Right cardiac atrium (tissue), 5 donors: ENCODE measurements around the gene IGDCC3. TPM values are rescaled to one million over a fixed set of nuclear protein-coding genes. Genes with fewer than 3 reads are reported as not detected.

Experiments
- ATAC-seq, 2 donors: fragments of 200-7000 bp; cut with Tn5 transposase; one replicate each; pipeline versions ENCODE4 v1.8.0 to v1.9.1; 2020; ENCODE audit warnings: moderate library complexity in 2 of 2, mild to moderate bottlenecking in 1 of 2
- DNase-seq, 3 donors: peaks; one replicate each; pipeline ENCODE4 v3.0.0-alpha.2; 2020
- H3K27ac ChIP-seq: one replicate; pipeline ENCODE4 v1.5.1; 2013; ENCODE audit warnings: mild to moderate bottlenecking, low read length, control low read depth, moderate library complexity
- H3K27me3 ChIP-seq: one replicate; pipeline ENCODE4 v1.6.1; 2013; ENCODE audit not compliant: control insufficient read depth, insufficient read depth
- H3K4me1 ChIP-seq: one replicate; pipeline ENCODE4 v1.6.1; 2013; ENCODE audit warnings: low read length; ENCODE audit not compliant: control insufficient read depth, insufficient read depth
- H3K4me3 ChIP-seq: one replicate; pipeline ENCODE4 v1.5.1; 2013; ENCODE audit warnings: low read length, control low read depth
- H3K9me3 ChIP-seq: one replicate; pipeline ENCODE4 v1.6.1; 2013; ENCODE audit warnings: low read length; ENCODE audit not compliant: control insufficient read depth
- WGBS: extraction: QIAGEN DNeasy Blood & Tissue Kit; methylation state at CpG from one replicate; pipeline ENCODE4 v1.1.7; 2013; 5-methylcytosine and 5-hydroxymethylcytosine counted together
- intact Hi-C, 4 donors: fragments of 100-400 bp; cut with DNase I; formaldehyde crosslinking; loops; one replicate each; pipeline versions ENCODE4 v1.11.0 to v1.14.0; 2022 to 2023
- polyA plus RNA-seq: library from polyadenylated mRNA; stranded (reverse); fragments of 200-250 nt; gene quantifications from one replicate; pipeline ENCODE4 v1.2.3, GENCODE V29; 2013
- total RNA-seq, 4 donors: library from RNA; stranded (reverse); fragmentation: NEBNext Ultra II Directional; extraction: Animal tissue kit (Norgen Biotek cat#: 25700); gene quantifications; one replicate each; pipeline ENCODE4 v1.2.1, GENCODE V29; 2021
- donor health status: healthy with polysubstance abuse.
- donor health status: DM: no; HTN: yes; CAD: no.
- donor health status: DM: no; HTN: no; CAD: no.
- donor health status: DM: no; HTN: yes; CAD: no; lungs with severe emphysema.
- donor health status: DM: yes; HTN: yes; CAD: no.

The IGDCC3 gene
- total and polyA plus RNA-seq, 5 donors: 0.09 to 0.14 (median 0.09) TPM; not detected in 2

DNA sequence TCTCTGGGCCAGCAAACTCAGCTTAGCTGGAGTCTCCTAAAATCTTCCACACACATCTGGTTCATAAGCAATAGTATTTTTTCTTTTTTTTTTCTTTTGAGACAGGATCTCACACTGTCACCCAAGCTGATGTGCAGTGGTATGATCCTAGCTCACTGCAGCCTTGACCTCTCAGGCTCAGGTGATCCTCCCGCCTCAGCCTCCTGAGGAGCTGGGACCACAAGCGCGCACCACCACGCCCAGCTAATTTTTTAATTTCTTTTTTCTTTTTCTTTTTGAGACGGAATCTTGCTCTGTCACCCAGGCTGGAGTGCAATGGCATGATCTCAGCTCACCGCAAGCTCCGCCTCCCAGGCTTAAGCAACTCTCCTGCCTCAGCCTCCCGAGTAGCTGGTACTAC lies 39.0 kb downstream of the IGDCC3 start:
- no peak overlapping the region for H3K4me3 ChIP-seq
- no peaks in the 10 kb centered on the region for H3K4me1 ChIP-seq
- no peak for DNase-seq
- intact Hi-C loops: no loop called here
- no peaks in the 10 kb centered on the region for H3K9me3 ChIP-seq
- H3K27me3 ChIP-seq: no peaks in the 10 kb centered on the region
- no peak overlapping the region for H3K27ac ChIP-seq
- no peak for ATAC-seq
- WGBS: 94% methylated on average over 8 of the region's 8 CpGs

DNA sequence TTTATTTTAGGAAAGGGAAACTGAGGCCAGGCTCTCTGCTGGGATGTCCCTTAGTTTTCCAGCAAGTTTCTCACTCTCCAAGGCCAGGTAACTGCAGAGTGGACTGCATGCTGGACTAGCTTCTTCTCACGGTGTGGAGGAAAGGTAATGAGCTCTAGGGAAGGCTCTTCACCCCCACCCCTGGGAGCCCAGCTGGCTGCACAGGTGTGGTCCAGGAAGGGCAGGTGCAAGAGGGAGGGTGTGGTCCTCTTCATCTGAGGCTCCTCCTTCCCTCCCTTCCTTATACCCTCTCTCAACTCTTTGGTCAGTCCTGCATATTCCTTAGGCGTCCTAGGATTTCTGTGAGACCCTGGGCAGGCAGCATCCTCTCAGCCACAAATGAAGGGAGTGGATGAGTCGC lies 39.4 kb downstream of the IGDCC3 start:
- Histone ChIP-seq H3K27ac (no peak overlapping the region), H3K27me3 (no peaks in the 10 kb centered on the region), H3K4me1 (no peaks in the 10 kb centered on the region), H3K9me3 (no peaks in the 10 kb centered on the region), H3K4me3 (no peak overlapping the region)
- no peak for ATAC-seq
- 82% methylated on average over 3 of the region's 3 CpGs for WGBS
- intact Hi-C loops: no loop called here
- DNase-seq: no peak

DNA sequence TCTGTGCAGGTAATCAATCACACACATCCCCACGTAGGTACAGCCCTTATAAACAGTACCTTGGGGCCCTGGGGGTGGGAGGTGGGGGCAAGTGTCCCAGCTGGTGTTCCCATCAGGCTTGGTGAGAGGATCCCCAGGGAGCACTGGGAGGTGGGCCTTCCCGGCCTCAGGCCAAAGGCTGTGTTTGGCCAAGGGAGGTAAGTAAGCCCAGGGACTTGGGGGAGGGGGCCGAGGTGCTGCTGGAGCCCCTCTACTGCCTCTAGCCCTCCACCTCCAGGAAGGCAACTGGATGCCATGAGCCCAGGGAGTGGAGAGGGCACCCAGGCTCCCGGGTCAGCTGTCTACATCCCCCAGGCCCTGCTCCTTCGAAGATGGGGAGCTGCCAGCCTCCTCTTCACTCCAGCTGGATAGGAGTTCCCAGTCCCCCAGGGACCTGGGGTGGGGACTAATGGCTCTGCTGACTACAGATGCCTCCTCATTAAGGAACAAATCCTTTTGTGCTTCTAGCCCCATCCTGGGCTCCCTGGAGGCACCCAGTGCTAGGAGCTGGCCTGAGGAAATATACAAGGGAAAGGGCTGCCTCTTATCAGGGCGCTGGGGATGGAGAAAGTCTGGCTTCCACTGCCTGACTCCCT lies 40.2 kb downstream of the IGDCC3 start:
- intact Hi-C loops: no loop called here
- DNase-seq (no peak), ATAC-seq (no peak)
- H3K4me1 ChIP-seq: no peaks in the 10 kb centered on the region
- H3K27me3 ChIP-seq: no peaks in the 10 kb centered on the region
- no peaks in the 10 kb centered on the region for H3K9me3 ChIP-seq
- WGBS: 69% methylated on average over 6 of the region's 6 CpGs
- H3K4me3 ChIP-seq: no peak overlapping the region
- H3K27ac ChIP-seq: no peak overlapping the region

DNA sequence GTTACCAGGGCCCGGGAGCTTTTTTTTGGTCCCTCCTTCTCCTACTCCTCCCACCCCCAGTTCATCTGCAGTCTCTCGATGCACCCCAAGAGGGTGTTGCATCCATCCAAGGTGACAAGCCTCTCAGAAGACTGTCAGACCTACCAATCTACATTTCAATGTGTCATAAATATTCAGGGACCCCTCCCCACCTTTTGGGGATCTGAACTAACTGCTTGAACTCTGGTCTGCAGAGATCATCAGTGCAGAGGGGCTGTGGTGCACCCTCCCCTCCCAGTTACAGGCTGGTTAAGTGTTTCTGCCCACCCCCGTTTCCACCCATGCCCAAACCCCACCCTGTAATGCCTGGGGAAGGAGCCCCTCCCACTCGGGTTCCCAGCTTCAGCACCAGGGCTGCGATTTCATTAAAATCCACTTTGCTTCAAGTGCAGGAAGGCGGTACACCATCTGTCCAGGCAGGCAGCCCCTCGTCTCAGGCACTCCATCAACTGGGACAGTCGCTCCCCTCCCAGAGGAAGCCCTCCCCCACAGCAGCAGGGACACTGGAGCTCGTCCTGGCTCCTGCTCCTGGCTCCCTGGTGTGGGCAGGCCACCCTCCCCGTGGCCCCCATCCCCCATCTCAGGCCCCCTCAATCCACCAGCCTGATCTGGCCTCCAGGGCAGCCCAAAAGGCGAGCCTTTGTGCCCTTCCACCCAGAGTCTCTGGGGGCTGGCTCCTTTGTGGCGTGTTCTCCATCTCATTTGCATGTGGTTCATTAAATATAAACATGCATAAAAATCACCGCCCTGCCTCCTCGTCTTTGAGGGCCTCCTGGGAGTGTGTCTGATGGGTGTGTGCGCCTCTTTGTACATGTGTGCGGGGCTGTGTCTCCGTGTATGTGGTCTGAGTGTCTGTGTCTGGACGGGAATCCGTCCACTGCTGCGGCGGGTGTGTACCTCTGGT lies 41.0 kb downstream of the IGDCC3 start:
- WGBS: 69% methylated on average over 21 of the region's 21 CpGs
- no peak for DNase-seq

DNA sequence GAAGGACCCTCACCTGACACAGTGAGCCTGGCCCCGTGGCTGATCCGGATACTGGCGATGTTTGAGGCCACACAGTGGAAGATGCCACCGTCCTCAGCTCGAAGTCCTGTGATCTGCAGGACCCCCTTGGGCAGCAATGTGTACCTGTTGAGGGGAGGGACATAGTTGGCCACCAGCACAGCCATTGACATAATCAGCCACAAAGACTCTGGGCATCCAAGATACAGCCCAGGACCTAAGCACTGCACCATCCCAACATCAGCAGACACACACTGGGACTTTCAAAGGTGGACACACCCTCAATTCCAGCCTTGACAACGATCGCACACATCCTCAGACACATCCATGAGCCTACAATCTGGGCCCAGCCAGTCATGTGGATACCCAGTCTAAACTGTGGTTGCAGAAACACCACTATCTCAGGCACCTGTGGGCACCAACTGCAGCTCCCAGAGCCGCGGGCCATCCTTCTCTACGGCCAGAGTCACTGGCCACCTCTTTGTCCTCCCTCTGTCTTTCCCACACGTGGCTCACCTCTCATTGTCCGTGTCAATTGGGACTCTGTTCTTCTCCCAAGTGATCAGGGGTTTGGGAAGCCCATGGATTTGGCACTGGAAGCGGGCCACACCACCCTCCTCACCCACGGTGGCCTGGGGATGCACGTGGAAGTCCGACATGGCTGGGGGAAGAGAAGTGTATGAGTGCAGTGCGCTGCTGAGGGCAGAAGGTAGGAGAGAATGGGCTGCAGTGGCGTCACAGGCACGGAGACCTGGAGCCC lies 42.3 kb downstream of the IGDCC3 start:
- Histone ChIP-seq H3K27ac (no peak overlapping the region), H3K9me3 (no peaks in the 10 kb centered on the region), H3K27me3 (no peaks in the 10 kb centered on the region), H3K4me3 (no peak overlapping the region), H3K4me1 (no peaks in the 10 kb centered on the region)
- ATAC-seq (no peak), DNase-seq (no peak)
- 92% methylated on average over 19 of the region's 19 CpGs for WGBS
- intact Hi-C loops: no loop called here

More for the DNA sequence above, 41.0 kb downstream of the IGDCC3 start:
- Histone ChIP-seq H3K9me3 (no peaks in the 10 kb centered on the region), H3K27ac (no peak overlapping the region), H3K4me3 (no peak overlapping the region), H3K27me3 (no peaks in the 10 kb centered on the region), H3K4me1 (no peaks in the 10 kb centered on the region)
- ATAC-seq: no peak
- intact Hi-C loops: no loop called here

DNA sequence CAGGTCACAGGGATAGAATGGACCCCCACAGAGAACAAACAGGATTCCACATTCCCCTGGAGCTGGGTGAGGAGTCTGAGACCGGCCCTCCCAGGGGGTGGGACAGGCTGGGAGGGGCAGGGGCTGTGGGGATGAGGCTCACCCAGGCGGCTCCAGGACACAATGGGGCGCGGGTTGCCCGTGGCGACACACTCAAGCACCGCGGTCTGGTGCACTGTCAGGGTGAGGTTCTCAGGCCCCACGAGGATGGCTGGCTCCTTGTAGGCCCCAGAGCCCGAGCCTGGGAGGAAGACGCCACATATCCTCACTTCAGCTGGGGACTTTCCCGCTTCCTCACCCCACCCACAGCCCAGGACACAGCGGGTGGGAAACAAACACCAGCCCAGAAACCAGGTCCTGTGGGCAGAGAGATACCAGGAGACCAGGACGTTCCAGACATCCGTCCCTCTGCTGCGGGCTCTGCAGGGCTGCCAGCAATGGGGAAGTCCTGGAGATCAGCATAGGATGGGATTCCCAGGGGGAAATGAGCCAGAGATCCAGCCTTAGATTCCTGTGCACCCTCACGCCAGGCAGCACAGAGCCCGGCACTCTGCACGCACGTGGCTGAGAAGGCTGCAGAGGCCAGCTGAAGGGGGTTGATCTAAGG lies 43.1 kb downstream of the IGDCC3 start:
- ATAC-seq (no peak), DNase-seq (no peak)
- Histone ChIP-seq H3K27ac (no peak overlapping the region), H3K4me3 (no peak overlapping the region), H3K4me1 (no peaks in the 10 kb centered on the region), H3K9me3 (no peaks in the 10 kb centered on the region), H3K27me3 (no peaks in the 10 kb centered on the region)
- 71% methylated on average over 20 of the region's 20 CpGs for WGBS
- intact Hi-C loops: no loop called here

DNA sequence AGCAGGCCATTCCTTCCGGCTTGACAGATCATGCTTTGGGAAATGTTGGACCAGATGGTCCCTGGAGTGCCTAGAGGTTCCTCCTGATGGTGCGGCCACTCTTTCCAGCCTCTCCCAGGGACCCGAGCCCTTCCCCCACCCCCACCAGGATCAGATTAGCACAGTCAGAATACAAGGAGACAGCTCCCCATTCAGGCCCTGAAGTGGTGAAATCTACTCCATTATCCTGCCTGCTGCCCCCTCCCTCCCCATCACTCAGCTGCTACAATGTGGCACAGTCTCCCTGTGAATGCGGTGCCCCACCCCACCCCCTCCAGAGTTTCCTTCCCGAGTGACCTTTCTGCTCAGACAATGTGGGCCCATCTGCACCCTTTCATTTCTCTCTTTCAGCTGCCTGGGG lies 43.9 kb downstream of the IGDCC3 start:
- Histone ChIP-seq H3K27ac (no peak overlapping the region), H3K4me1 (no peaks in the 10 kb centered on the region), H3K4me3 (no peak overlapping the region), H3K27me3 (no peaks in the 10 kb centered on the region), H3K9me3 (no peaks in the 10 kb centered on the region)
- intact Hi-C loops: no loop called here
- 69% methylated on average over 5 of the region's 5 CpGs for WGBS
- DNase-seq: no peak
- no peak for ATAC-seq

DNA sequence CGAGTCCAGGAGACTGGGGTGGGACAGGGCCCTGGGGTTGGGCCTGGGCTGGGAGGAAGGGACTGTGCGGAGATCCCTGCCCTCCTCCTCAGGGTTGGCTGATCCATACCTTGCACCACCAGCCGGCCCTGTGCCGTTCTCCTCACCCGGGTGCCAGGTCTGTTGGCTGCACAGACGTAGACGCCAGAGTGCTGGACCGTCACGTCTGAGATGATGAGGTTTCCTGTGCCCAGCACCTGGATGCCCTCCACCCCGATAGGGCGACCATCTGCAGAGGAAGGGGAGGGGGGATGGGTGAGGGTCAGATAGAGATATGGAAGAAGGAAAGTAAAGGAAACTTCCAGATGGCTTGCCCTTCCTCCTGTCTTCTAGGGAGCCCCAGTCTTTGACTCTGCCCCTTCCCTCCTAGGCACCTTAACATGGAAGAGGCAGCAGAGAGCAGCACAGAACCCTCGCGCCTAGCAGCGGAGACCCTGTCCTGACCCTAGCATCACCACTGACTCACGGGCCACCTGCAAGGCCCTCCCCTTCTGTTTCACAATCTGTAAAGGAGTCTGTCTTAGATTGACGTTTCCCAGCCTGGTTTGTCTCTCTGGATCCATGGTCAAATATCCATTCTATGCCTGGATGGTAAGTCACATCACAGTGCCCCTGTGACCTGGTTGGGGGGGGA lies 44.5 kb downstream of the IGDCC3 start:
- Histone ChIP-seq H3K9me3 (no peaks in the 10 kb centered on the region), H3K4me1 (no peaks in the 10 kb centered on the region), H3K27me3 (no peaks in the 10 kb centered on the region), H3K4me3 (no peak overlapping the region), H3K27ac (no peak overlapping the region)
- ATAC-seq: no peak
- 84% methylated on average over 16 of the region's 16 CpGs for WGBS
- intact Hi-C loops: no loop called here
- no peak for DNase-seq

DNA sequence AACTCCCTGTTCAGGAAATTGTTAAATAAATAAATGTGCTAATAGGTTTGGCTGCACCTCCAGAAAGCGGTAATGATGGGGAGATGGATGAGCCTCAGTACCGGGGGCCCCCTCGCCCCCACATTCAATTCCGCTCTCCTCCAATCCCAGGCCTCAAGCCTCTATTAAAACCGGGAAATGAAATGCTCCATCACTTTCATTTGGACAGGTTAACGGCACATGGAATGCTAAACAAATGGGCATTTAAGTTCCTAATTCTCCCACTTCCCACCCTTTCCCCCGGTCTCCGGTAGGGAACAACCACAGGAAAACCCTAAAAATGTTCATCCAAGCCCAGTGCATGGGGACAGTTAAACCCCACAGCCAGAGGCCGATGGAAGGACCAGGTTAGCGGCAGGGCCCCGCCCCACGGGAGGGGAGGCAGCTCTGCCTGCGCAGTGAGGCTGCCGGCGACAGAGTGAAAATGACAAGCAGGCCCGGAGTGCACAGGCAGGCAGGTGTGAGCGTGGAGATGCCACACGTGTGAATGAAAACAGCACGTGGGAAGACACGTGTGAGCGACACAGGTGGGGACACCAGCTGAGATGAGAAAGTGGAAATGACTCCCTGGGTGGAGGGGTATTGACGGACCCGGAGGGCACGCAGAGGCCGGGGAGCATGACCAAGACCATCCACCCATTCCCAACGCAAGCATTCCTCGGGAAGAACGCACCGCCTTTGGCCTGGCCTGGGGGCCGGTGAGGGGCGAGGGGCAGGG lies 45.2 kb downstream of the IGDCC3 start:
- no peak for DNase-seq
- Histone ChIP-seq H3K9me3 (no peaks in the 10 kb centered on the region), H3K27ac (no peak overlapping the region)

DNA sequence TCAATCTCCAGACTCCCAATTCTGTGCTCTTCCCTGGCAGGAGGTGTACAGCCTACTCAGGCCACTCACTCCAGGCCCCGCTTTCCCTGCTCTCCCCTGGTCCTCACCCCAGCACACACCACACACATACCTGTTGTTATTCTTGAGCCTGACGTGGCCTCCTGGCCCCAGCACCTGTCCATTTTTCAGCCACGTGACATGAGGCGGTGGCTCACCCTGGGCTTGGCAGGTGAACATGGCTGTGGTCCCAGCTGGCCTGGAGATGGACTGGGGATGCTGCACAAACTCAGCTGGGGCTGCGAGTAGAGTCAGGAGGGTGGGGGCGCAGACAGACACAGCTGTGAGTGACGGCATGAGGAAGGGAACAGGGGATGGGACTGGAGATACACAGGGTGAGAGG lies 46.0 kb downstream of the IGDCC3 start:
- WGBS: 80% methylated on average over 7 of the region's 7 CpGs

More for the DNA sequence above, 45.2 kb downstream of the IGDCC3 start:
- Histone ChIP-seq H3K27me3 (no peaks in the 10 kb centered on the region), H3K4me3 (no peak overlapping the region), H3K4me1 (no peaks in the 10 kb centered on the region)
- WGBS: 91% methylated on average over 31 of the region's 31 CpGs
- no peak for ATAC-seq
- intact Hi-C loops: no loop called here

More for the DNA sequence above, 46.0 kb downstream of the IGDCC3 start:
- Histone ChIP-seq H3K27ac (no peak overlapping the region), H3K27me3 (no peaks in the 10 kb centered on the region), H3K4me3 (no peak overlapping the region), H3K9me3 (no peaks in the 10 kb centered on the region), H3K4me1 (no peaks in the 10 kb centered on the region)
- intact Hi-C loops: no loop called here
- no peak for DNase-seq
- ATAC-seq: no peak
